SK-N-MC (cell line): ENCODE measurements around the gene PLA2G4D.

ENCODE experiments used
- EZH2 ChIP-seq: fragments of 200-600 bp; sonication (generic); IDR thresholded peaks from one replicate; pipeline ENCODE4 v1.6.1; 2017; ENCODE audit warnings: antibody characterized with exemption
- POLR2AphosphoS5 ChIP-seq: IDR thresholded peaks from 2 replicates; pipeline ENCODE4 v1.6.1; 2012; ENCODE audit warnings: mild to moderate bottlenecking, low read depth, low read length, borderline replicate concordance

- TF ChIP-seq POLR2AphosphoS5, result no peak
- TF ChIP-seq EZH2, result no peak
These were observed 10.8 kb downstream of the PLA2G4D start for GRCh38 chr15:42083605-42083908.
